Measurements from ENCODE around the gene CXCL1. TPM values are rescaled to one million over a fixed set of nuclear protein-coding genes. Genes with fewer than 3 reads are reported as not detected.

Gene CXCL1
- total RNA-seq, 1 donor from 2014 or later: not detected

- H3K27ac Mint-ChIP-seq: no peak overlapping the region
- intact Hi-C loops (cut with micrococcal nuclease): no loop called here
- no peaks in the 10 kb centered on the region for H3K9me3 Mint-ChIP-seq
- H3K36me3 Mint-ChIP-seq (ENCODE audit: low read depth): no peaks in the 10 kb centered on the region
- DNase-seq (ENCODE audit: low spot score): no peak
- H3K4me1 Mint-ChIP-seq (ENCODE audit: low read depth): no peaks in the 10 kb centered on the region
- H3K4me3 Mint-ChIP-seq (ENCODE audit: low read depth): no peak overlapping the region
- H3K27me3 Mint-ChIP-seq (ENCODE audit: low read depth): peaks cover 5% of the 10 kb centered on the region
These were observed 12.7 kb upstream of the CXCL1 start for GRCh38 chr4:73856518-73856917.

DNA sequence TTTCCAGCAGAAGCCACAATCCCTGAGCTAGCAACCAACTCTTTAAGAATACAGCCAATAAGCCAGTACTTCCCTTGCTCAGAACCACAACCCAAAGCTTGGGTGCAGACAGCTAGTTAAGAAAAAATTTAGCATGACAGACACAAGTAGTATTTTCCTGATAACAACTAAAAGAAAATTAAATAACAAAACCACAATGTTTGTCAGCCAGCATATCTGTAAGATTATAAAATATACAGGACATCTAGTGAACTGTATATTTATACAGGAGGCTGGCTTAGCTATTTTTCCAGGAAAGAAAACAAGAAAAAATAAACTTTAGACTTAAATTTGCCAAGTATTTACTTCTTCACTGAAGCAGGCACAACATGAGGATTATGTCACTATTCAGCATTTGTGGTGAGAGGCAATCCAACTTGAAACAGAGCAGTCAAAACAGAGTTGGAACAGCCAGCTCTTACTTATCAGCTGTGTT is 9.5 kb upstream of the CXCL1 start:
- no peaks in the 10 kb centered on the region for H3K36me3 Mint-ChIP-seq (ENCODE audit: low read depth)
- no peak overlapping the region for H3K27ac Mint-ChIP-seq
- H3K4me1 Mint-ChIP-seq (ENCODE audit: low read depth): no peaks in the 10 kb centered on the region
- H3K27me3 Mint-ChIP-seq (ENCODE audit: low read depth): no peaks in the 10 kb centered on the region
- no peaks in the 10 kb centered on the region for H3K9me3 Mint-ChIP-seq
- DNase-seq (ENCODE audit: low spot score): no peak
- no peak overlapping the region for H3K4me3 Mint-ChIP-seq (ENCODE audit: low read depth)
- intact Hi-C loops (cut with micrococcal nuclease): no loop called here

DNA sequence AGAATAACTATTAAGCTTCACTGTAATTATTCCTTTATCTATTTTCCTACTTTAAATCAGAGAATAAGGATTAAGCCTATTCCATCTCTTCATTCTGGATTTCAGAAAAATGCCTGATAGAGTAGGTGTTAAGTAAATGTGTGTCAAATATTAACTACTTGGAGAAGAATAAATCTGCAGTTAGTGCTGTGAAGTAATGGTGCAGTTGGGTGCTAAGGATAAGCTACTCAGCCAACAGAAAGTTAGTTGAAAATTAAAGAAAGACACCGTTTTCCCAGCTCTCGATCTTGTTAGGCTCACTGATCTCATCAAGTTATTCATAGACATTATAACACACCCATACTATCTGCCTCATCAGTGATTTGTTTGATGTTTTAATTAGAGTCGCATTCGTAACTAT is 9.0 kb upstream of the CXCL1 start:
- no peak overlapping the region for H3K4me3 Mint-ChIP-seq (ENCODE audit: low read depth)
- DNase-seq (ENCODE audit: low spot score): no peak
- no peaks in the 10 kb centered on the region for H3K9me3 Mint-ChIP-seq
- intact Hi-C loops (cut with micrococcal nuclease): no loop called here
- no peak overlapping the region for H3K27ac Mint-ChIP-seq
- H3K36me3 Mint-ChIP-seq (ENCODE audit: low read depth): no peaks in the 10 kb centered on the region
- no peaks in the 10 kb centered on the region for H3K4me1 Mint-ChIP-seq (ENCODE audit: low read depth)
- H3K27me3 Mint-ChIP-seq (ENCODE audit: low read depth): no peaks in the 10 kb centered on the region

DNA sequence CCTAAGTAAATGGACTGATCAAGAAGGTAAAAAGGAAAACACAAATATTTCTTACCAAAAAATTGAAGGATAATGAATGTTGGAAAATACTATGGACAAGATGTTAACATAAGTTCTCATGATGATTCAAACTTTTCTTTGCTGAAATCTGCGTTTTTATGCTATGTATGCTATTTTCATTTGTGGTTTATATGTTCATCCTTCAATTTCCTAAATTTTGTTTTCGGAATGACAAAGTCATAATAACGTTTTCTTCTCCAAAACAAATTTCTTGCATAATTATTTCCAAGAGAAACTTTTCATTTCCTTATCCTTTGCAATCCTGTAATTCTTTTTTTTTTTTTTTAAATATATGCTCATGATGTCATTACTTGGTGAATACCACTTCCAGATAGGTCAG is 8.3 kb upstream of the CXCL1 start:
- Mint-ChIP-seq H3K27me3 (ENCODE audit: low read depth) (no peaks in the 10 kb centered on the region), H3K4me3 (ENCODE audit: low read depth) (no peak overlapping the region), H3K4me1 (ENCODE audit: low read depth) (no peaks in the 10 kb centered on the region), H3K27ac (no peak overlapping the region), H3K36me3 (ENCODE audit: low read depth) (no peaks in the 10 kb centered on the region), H3K9me3 (no peaks in the 10 kb centered on the region)
- intact Hi-C loops (cut with micrococcal nuclease): no loop called here
- no peak for DNase-seq (ENCODE audit: low spot score)

DNA sequence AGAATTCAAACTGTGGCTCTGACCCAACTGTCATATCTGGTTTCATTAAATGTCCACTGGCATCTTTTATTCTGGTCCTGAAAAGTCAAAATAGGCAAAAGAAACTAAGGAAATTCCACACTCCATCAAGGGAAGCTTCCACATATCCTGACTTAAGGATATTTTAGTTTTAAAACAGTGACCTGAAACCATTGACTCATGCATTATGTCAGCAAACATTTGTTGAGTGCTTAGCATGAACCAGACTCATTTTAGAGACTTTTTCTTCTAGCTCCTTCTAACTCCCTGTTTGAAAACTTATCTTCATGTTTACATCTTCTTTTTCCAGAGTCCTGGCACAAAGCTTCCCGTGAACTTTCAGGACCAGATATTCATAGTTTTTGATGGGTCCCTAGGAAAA is 6.9 kb upstream of the CXCL1 start:
- Mint-ChIP-seq H3K36me3 (ENCODE audit: low read depth) (no peaks in the 10 kb centered on the region), H3K27ac (no peak overlapping the region)
- intact Hi-C loops (cut with micrococcal nuclease): no loop called here

GRCh38 chr4:73864365-73864764 is 4.8 kb upstream of the CXCL1 start:
- DNase-seq (ENCODE audit: low spot score): no peak
- no peaks in the 10 kb centered on the region for H3K36me3 Mint-ChIP-seq (ENCODE audit: low read depth)
- H3K27me3 Mint-ChIP-seq (ENCODE audit: low read depth): peaks cover 14% of the 10 kb centered on the region
- H3K4me3 Mint-ChIP-seq (ENCODE audit: low read depth): no peak overlapping the region
- H3K4me1 Mint-ChIP-seq (ENCODE audit: low read depth): no peaks in the 10 kb centered on the region
- no peaks in the 10 kb centered on the region for H3K9me3 Mint-ChIP-seq
- intact Hi-C loops (cut with micrococcal nuclease): loop anchor here (1.0 kb wide), 1 partner anchor 202 kb away; no protein-coding TSS in a partner anchor
- no peak overlapping the region for H3K27ac Mint-ChIP-seq

More for the DNA sequence above, 6.9 kb upstream of the CXCL1 start:
- H3K27me3 Mint-ChIP-seq (ENCODE audit: low read depth): peaks cover 2% of the 10 kb centered on the region
- no peak for DNase-seq (ENCODE audit: low spot score)
- H3K4me1 Mint-ChIP-seq (ENCODE audit: low read depth): no peaks in the 10 kb centered on the region
- H3K4me3 Mint-ChIP-seq (ENCODE audit: low read depth): no peak overlapping the region
- H3K9me3 Mint-ChIP-seq: no peaks in the 10 kb centered on the region

GRCh38 chr4:73864961-73865360 is 4.2 kb upstream of the CXCL1 start:
- intact Hi-C loops (cut with micrococcal nuclease): loop anchor here (1.0 kb wide), 1 partner anchor 203 kb away; no protein-coding TSS in a partner anchor
- no peak overlapping the region for H3K4me3 Mint-ChIP-seq (ENCODE audit: low read depth)

DNA sequence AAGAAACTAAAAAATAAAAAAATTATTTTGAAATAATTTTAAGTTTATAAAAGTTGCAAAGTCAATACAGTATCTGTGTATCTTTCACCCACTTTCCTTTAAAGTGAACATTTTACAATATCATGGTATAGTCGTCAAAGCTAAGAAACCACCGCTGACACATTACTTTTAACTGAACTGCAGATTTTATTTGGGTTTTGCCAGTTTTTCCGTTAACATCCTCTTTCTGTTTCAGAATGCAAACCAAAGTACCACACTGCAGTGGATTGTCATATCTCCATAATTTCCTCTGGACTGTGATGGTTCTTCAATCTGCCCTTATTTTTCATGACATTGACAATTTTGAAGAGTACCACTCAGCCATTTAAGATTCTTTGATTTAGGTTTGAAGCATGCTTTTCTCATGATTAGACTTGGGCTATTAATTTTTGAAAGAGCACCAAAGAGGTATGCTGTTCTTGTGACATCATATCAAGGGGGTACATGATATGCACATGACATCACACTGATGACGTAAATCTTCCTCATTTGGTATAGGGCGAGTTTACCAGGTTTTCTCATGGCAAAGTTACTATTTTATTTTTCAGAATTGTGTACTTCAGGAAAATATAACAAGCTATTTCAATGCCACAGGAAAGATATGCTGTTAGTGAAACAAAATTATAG is 3.6 kb upstream of the CXCL1 start:
- peaks cover 25% of the 10 kb centered on the region for H3K27me3 Mint-ChIP-seq (ENCODE audit: low read depth)
- no peaks in the 10 kb centered on the region for H3K9me3 Mint-ChIP-seq
- H3K4me1 Mint-ChIP-seq (ENCODE audit: low read depth): no peaks in the 10 kb centered on the region
- H3K27ac Mint-ChIP-seq: no peak overlapping the region
- DNase-seq (ENCODE audit: low spot score): no peak
- no peak overlapping the region for H3K4me3 Mint-ChIP-seq (ENCODE audit: low read depth)
- no peaks in the 10 kb centered on the region for H3K36me3 Mint-ChIP-seq (ENCODE audit: low read depth)
- intact Hi-C loops (cut with micrococcal nuclease): no loop called here

More at GRCh38 chr4:73864961-73865360, 4.2 kb upstream of the CXCL1 start:
- Mint-ChIP-seq H3K27me3 (ENCODE audit: low read depth) (peaks cover 20% of the 10 kb centered on the region), H3K27ac (no peak overlapping the region), H3K36me3 (ENCODE audit: low read depth) (no peaks in the 10 kb centered on the region), H3K9me3 (no peaks in the 10 kb centered on the region), H3K4me1 (ENCODE audit: low read depth) (no peaks in the 10 kb centered on the region)
- no peak for DNase-seq (ENCODE audit: low spot score)

DNA sequence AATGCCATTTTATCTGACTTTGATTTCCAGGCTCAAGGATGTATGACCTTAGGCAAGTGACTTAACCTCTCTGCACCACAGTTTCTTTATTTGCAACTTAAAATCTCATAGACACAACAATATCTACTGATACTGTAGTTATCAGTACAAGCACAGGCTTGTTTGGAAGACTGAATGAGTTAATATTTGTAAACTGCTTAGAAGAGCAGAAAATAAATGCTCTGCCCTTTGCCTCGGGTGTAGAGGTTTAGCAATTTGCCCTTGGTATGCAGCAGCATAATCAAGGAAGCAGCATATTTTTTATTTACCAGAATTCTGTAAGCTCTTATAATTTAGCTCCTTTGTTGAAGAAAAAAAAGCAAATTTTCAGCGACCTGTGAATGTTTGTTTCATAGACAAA is 2.9 kb upstream of the CXCL1 start:
- no peaks in the 10 kb centered on the region for H3K4me1 Mint-ChIP-seq (ENCODE audit: low read depth)
- intact Hi-C loops (cut with micrococcal nuclease): no loop called here
- DNase-seq (ENCODE audit: low spot score): no peak
- H3K4me3 Mint-ChIP-seq (ENCODE audit: low read depth): no peak overlapping the region
- no peak overlapping the region for H3K27ac Mint-ChIP-seq
- H3K9me3 Mint-ChIP-seq: no peaks in the 10 kb centered on the region
- peaks cover 30% of the 10 kb centered on the region for H3K27me3 Mint-ChIP-seq (ENCODE audit: low read depth)
- no peaks in the 10 kb centered on the region for H3K36me3 Mint-ChIP-seq (ENCODE audit: low read depth)

- Mint-ChIP-seq H3K4me3 (ENCODE audit: low read depth) (no peak overlapping the region), H3K4me1 (ENCODE audit: low read depth) (no peaks in the 10 kb centered on the region), H3K36me3 (ENCODE audit: low read depth) (no peaks in the 10 kb centered on the region), H3K27me3 (ENCODE audit: low read depth) (peaks cover 30% of the 10 kb centered on the region), H3K27ac (no peak overlapping the region), H3K9me3 (no peaks in the 10 kb centered on the region)
- no peak for DNase-seq (ENCODE audit: low spot score)
- intact Hi-C loops (cut with micrococcal nuclease): no loop called here
These were observed 1.4 kb upstream of the CXCL1 start for GRCh38 chr4:73867783-73868182.

DNA sequence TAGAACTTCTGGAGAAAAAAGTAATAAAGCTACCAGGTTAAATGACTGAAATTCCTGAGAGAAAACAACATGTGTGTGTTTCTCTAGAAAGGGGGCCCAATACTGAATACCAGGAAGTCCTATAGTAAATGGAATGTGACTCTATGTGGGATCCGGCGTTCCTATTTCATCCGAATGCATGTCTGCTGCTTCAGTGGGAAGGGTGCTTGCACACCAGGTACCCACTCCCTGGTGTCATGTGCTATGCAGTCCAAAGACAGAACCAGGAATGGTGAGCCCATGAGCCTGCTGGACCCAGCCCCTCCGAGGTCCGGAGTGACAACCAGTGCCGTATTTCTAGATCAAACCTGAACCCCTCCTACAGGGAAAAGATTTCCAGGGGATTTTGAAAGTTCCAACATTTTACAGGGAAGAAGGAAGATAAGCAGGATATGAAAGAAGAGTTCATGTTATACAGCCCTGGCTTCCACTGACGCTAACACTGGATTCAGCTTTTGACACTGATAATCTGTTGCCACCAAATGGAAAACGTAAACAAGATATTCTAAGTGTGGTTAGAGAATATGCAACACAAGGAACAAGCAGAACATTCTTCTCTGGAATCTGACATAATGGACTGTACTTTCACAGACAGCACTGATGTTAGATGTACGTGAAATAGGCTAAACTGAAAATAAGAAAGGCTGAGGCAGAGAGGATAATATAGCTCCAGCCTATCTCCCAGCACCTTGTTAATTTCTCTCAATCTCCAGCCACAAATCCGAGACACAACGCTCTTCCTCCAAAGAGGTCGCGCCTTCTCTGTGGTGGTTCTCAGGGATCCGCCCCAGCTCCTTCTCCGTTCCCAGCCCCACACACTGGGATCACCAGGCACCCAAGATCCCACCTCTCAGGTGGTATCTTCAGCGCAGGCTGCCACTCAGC is 725 bp upstream of the CXCL1 start:
- intact Hi-C loops (cut with micrococcal nuclease): no loop called here
- Mint-ChIP-seq H3K27ac (no peak overlapping the region), H3K4me3 (ENCODE audit: low read depth) (no peak overlapping the region), H3K4me1 (ENCODE audit: low read depth) (no peaks in the 10 kb centered on the region), H3K36me3 (ENCODE audit: low read depth) (no peaks in the 10 kb centered on the region), H3K9me3 (no peaks in the 10 kb centered on the region), H3K27me3 (ENCODE audit: low read depth) (peaks cover 30% of the 10 kb centered on the region)
- DNase-seq (ENCODE audit: low spot score): no peak

- Mint-ChIP-seq H3K36me3 (ENCODE audit: low read depth) (no peaks in the 10 kb centered on the region), H3K27me3 (ENCODE audit: low read depth) (peaks cover 30% of the 10 kb centered on the region), H3K4me3 (ENCODE audit: low read depth) (no peak overlapping the region), H3K27ac (no peak overlapping the region), H3K4me1 (ENCODE audit: low read depth) (no peaks in the 10 kb centered on the region), H3K9me3 (no peaks in the 10 kb centered on the region)
- intact Hi-C loops (cut with micrococcal nuclease): no loop called here
- no peak for DNase-seq (ENCODE audit: low spot score)
These were observed 1.1 kb downstream of the CXCL1 start for GRCh38 chr4:73870260-73870659.

DNA sequence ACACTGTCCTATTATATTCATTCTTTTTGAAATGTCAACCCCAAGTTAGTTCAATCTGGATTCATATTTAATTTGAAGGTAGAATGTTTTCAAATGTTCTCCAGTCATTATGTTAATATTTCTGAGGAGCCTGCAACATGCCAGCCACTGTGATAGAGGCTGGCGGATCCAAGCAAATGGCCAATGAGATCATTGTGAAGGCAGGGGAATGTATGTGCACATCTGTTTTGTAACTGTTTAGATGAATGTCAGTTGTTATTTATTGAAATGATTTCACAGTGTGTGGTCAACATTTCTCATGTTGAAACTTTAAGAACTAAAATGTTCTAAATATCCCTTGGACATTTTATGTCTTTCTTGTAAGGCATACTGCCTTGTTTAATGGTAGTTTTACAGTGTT is 1.6 kb downstream of the CXCL1 start:
- Mint-ChIP-seq H3K9me3 (no peaks in the 10 kb centered on the region), H3K4me3 (ENCODE audit: low read depth) (no peak overlapping the region), H3K27ac (no peak overlapping the region), H3K27me3 (ENCODE audit: low read depth) (peaks cover 30% of the 10 kb centered on the region), H3K36me3 (ENCODE audit: low read depth) (no peaks in the 10 kb centered on the region), H3K4me1 (ENCODE audit: low read depth) (no peaks in the 10 kb centered on the region)
- no peak for DNase-seq (ENCODE audit: low spot score)
- intact Hi-C loops (cut with micrococcal nuclease): no loop called here

Measured in activated T-helper 2 cell treated with anti-CD3 and anti-CD28 coated beads, Interferon-gamma antibody, Interleukin-2, Interleukin-4, amounts not matched to agents 10 μg/mL and 5 μg/mL and 100 μg/mL, durations not matched to agents 14 hours and 24 hours and 36 hours (primary cell).